Cerebellar nuclear complex (tissue), 1 donor: ENCODE data around the gene PIGT.

Experiments used
- DNase-seq, 2 experiments: peaks; one replicate each; lab custom pipeline; 2025; lab: John Stamatoyannopoulos, UW

Gene PIGT

GRCh38 chr20:45415822-45416637 is at the start of gene PIGT:
PIGT (plus strand) TSS chr20:45416141; CDS start chr20:45416157, 16 bp downstream.
- peak in 1 of 2 experiments; percentile 58 for DNase-seq

DNA sequence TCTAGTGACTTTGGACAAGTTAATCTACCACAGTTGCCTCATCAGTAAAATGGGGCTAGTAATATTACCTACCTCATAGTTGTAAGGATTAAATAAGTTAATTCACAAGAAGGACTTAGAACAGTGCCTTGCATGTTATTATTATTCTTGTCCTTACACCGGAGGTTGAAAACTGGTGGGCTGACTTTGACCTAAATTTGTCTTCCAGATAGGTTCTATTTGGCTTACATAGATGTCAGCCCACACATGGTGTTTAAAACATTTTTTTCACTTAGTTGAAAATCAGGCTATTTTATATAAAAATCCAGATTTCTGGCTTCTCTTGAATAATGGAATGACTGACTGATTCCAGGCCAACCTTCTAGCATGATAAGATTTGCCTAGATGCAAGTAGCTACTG is 49.7 kb upstream of the PIGT start:
- no peak for DNase-seq

- no peak for DNase-seq
Observed at GRCh38 chr20:45366631-45367030, 49.3 kb upstream of the PIGT start.

DNA sequence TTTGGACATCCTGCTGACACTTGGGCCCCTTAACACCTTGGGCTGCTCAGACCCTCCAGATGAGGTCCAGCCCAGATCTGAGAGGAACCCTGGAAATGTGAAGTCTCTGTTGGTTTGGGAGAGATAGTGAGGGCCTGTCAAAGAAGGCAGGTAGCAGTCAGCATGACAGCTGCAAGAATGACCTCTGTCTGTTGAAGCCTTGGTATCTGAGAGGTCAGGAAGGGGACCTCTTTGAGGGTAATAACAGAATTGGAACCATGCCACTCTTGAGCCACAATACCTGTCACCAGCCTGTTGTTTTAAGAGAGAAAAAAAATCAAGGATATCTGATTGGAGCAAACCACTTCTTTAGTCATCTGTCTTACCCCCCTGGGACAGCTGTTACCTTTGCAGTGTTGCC is 48.8 kb upstream of the PIGT start:
- no peak for DNase-seq

GRCh38 chr20:45368221-45368980 is 47.5 kb upstream of the PIGT start:
- DNase-seq: no peak

GRCh38 chr20:45370571-45371160 is 45.3 kb upstream of the PIGT start:
- no peak for DNase-seq

- no peak for DNase-seq
Observed at GRCh38 chr20:45372241-45372640, 43.7 kb upstream of the PIGT start.

DNA sequence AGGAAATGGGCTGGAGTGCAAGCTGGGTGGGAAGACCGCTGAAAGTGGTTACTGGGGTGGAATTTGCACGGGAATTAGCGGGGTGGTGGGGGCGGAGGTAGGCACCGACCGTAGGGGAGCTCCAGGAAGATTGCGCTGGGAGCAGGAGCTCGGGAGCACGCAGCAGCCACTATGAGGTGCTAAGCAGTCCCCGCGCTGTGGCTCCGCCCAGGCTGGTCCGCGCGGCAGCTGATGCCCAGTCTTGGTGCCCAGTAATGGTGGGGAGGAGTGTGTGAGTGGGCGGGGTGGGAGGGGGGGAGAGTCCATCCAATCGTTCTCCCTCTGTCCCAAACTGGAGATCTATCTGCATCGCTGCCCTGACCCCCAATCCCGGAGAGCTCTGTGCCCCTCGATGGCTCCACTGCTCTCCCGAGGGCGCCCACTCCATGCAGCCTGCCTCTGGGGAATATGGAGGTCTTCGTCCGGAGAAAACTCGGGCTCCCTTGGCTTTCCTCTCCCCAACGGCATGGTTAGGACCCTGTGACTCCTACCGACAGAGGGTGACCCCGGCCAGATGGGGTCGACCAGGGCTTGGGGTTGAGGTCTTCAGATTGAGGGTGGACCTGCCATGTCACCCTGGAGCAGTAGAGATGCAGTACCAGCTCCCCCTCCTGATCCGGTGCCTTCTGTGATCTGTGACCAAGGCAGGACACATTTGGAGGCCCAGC is 43.1 kb upstream of the PIGT start:
- no peak for DNase-seq

GRCh38 chr20:45373353-45374100 is 42.4 kb upstream of the PIGT start:
- peak in 1 of 2 experiments; percentile 77 for DNase-seq

GRCh38 chr20:45374101-45374467 is 41.9 kb upstream of the PIGT start:
- DNase-seq: no peak

- DNase-seq: no peak
Observed at GRCh38 chr20:45374966-45375365, 41.0 kb upstream of the PIGT start.

- DNase-seq: no peak
Observed at GRCh38 chr20:45377269-45377668, 38.7 kb upstream of the PIGT start.

DNA sequence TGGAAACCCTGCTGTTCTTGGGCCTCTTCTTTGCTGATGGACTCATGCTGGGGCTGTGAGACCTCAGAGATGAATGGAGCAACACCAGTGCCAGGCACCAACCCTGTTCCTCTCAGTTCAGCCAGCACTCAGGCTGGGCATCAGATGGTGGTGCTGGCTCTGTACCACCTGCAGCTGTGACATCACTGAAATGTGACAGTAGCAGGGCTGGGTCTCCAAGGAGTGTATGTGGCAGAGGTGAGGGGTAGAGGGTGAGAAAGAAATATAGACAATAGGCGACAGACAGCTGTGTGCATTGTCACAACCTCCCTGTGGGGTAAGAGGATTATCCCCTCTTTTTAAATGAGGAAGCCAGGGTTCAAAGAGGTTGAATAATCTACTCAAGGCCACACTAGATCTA is 37.8 kb upstream of the PIGT start, which contains the start of gene TP53TG5:
TSS of gene TP53TG5 (minus strand) at position 135 of the 400 bp plus-strand sequence. CDS start at position 46, 89 bp downstream.
- DNase-seq: no peak

DNA sequence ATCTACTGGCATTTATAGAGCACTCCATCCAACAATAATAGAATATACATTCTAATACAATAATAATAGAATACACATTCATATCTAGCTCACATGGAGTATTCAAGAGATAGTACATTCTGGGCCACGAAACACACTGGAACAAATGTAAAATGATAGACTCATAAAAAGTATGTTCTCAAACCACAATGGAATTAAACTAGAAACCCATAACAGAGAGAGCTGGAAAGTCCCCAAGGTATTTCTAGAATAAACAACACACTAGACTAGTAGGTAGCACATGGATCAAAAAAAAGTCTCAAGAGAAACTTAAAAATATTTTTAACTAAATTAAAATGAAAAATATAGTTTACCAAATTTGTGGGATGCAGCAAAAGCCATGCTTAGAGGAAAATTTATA is 28.7 kb upstream of the PIGT start:
- DNase-seq: no peak

DNA sequence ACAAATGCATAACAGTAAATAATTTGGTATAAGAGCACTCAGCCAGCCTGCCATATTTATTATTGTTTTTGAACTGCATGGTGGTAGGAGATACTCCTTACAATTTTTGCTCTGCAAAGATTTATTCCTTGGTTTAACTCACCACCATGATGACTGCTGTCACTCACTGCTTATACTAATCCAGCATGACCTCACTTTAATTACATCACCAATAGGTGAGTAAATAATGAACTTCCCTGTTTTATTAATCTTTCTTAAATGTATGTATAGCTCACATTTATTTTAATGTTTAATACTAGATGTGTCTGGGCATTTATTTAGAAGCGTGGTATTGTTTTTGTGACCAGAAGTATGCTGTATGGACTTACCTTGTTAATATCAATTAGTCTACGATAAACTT is 25.0 kb upstream of the PIGT start:
- no peak for DNase-seq

DNA sequence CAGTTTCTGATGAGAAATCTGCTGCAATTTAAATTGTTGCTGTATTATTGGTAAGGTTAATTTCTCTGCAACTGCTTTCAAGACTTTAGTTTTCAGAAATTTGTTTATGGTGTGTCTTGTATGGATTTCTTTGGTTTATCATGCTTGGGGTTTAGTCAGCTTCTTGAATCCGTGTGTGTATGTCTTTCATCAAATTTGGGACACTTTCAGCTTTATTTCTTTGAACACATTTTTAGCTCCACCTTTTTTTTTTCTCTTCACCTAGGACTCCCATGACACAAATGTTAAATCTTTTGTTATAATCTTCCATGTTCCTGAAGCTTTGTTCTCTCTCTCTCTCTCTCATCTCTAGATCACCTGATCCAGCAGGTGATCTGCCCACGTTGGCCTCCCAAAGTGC is 24.4 kb upstream of the PIGT start:
- no peak for DNase-seq

GRCh38 chr20:45392733-45393132 is 23.2 kb upstream of the PIGT start:
- no peak for DNase-seq

DNA sequence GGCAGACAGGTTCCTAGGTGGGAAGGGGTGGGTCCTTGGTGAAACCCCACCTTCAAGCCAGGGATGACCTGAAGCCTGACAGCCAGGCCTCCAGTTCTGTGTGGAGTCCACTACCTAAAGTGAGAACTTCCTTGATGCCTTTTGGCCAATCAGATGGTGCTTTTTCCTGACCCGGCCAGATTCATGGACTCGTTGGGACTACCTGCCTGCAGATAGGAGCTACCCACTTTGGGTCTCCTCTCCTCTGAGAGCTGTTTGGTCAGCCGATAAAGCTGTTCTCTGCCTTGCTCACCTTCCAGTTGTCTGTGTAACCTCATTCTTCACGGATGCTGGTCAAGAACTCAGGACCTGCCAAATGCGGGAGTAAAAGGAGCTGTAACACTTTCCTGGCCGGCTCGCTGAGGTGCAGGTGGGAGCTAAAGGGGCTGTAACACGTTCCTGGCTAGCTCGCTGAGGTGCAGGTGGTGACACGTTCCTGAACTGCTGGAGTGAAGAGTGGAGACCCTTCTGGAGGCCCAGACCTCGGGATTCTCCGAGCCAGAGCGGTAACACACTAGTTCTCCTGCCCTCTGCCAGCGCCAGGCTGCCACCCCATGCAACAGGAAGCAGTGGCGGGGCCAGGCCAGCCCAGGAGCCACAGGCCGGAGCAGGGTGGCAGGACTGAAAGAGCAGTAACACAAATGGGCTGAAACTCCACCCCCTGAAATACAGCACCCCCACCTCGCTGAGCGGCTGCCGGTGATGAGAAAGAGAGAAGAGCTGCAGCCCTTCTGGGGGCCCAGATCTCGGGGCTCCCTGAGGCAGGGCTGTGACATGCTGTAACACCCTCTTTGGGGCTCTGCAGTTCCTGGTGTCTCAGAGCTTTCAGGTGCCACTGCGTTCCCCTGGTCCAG is 21.5 kb upstream of the PIGT start:
- no peak for DNase-seq

- no peak for DNase-seq
Observed at GRCh38 chr20:45395114-45395415, 20.9 kb upstream of the PIGT start.

DNA sequence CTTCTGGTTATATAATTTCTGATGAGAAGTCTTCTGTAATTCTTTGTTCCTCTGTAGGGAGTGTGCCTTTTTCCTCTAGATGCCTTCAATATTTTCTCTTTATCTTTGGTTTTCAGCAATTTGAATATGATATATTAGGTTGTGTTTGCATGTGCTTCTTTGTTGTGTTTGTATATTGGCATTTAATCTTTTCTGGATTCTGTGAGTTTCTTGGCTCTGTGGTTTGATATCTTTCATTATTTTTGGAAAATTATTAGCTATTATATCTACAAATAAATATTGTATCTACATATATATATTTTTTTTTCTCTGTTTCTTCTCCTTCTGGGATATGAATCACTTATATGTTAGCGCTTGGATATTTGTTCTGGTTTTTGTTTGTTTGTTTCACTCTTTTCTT is 16.9 kb upstream of the PIGT start:
- no peak for DNase-seq
